ENCODE results near the gene PSMA7. TPM values are rescaled to one million over a fixed set of nuclear protein-coding genes. Genes with fewer than 3 reads are reported as not detected.

The PSMA7 gene
- total RNA-seq, 1 donor from 2014 or later: 301 TPM

DNA sequence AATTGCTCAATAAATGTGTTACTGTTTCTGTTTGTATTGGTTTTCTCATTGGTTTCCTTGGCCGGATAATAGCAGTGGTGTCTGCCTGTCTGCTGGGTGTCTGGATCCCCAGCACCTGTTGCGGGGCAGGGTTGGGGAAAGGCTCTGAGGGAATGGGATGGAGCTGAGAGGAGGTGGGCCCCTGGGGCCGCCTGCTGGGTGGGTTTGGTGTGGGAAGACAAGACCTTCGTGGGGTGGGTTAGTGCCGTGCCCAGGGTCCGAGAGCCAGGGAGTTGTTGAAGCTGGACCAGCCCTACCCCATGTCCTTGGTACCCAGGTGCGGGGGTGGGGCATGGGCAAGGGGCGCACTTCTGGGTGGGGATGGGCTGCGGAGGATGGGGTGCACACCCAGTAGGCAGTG is 4.3 kb upstream of the PSMA7 start:
- no peak for DNase-seq (ENCODE audit: low spot score in 2 of 2)
- H3K36me3 ChIP-seq: no peaks in the 10 kb centered on the region
- TF ChIP-seq, protein P1, sequence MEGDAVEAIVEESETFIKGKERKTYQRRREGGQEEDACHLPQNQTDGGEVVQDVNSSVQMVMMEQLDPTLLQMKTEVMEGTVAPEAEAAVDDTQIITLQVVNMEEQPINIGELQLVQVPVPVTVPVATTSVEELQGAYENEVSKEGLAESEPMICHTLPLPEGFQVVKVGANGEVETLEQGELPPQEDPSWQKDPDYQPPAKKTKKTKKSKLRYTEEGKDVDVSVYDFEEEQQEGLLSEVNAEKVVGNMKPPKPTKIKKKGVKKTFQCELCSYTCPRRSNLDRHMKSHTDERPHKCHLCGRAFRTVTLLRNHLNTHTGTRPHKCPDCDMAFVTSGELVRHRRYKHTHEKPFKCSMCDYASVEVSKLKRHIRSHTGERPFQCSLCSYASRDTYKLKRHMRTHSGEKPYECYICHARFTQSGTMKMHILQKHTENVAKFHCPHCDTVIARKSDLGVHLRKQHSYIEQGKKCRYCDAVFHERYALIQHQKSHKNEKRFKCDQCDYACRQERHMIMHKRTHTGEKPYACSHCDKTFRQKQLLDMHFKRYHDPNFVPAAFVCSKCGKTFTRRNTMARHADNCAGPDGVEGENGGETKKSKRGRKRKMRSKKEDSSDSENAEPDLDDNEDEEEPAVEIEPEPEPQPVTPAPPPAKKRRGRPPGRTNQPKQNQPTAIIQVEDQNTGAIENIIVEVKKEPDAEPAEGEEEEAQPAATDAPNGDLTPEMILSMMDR (IDR thresholded peaks at IDR 0.05): no peak
- H3K27me3 ChIP-seq: no peaks in the 10 kb centered on the region
- H3K27ac ChIP-seq: no peak overlapping the region
- H3K4me3 ChIP-seq: no peak overlapping the region
- peaks cover 0 to 12% of the 10 kb centered on the region in 2 donors for H3K4me1 ChIP-seq
- intact Hi-C loops (cut with DNase I): loop anchor here (10.0 kb wide), 1 partner anchor 227 kb away; no protein-coding TSS in a partner anchor
- H3K9me3 ChIP-seq: no peaks in the 10 kb centered on the region

DNA sequence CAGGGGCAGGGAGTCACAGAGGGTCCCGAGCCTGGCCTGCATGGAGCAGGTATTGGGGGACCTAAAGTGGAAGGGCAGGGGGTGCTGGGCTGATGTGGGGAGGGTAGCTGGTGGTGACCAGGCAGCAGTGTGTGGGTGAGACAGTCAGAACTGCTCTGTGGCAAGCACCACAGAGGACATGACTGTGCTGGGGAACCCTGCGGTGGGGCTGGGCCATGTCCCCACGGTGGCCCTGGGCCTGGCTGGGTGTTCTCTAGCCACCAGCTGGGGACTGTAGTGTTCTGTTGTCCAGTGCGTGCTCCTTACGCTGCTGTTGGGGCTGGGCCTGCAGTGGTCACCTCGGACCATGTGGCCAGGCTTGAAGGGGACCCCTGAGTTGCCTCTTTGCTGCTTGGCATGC is 3.9 kb upstream of the PSMA7 start:
- DNase-seq (ENCODE audit: low spot score in 2 of 2): no peak
- TF ChIP-seq, protein P1 (IDR thresholded peaks at IDR 0.05): no peak
- no peaks in the 10 kb centered on the region for H3K36me3 ChIP-seq
- H3K27me3 ChIP-seq: no peaks in the 10 kb centered on the region
- intact Hi-C loops (cut with DNase I): loop anchor here (10.0 kb wide), 1 partner anchor 228 kb away; no protein-coding TSS in a partner anchor
- H3K4me1 ChIP-seq: peaks cover 2 to 12% of the 10 kb centered on the region in 2 donors
- no peaks in the 10 kb centered on the region for H3K9me3 ChIP-seq
- H3K27ac ChIP-seq: no peak overlapping the region
- H3K4me3 ChIP-seq: no peak overlapping the region

DNA sequence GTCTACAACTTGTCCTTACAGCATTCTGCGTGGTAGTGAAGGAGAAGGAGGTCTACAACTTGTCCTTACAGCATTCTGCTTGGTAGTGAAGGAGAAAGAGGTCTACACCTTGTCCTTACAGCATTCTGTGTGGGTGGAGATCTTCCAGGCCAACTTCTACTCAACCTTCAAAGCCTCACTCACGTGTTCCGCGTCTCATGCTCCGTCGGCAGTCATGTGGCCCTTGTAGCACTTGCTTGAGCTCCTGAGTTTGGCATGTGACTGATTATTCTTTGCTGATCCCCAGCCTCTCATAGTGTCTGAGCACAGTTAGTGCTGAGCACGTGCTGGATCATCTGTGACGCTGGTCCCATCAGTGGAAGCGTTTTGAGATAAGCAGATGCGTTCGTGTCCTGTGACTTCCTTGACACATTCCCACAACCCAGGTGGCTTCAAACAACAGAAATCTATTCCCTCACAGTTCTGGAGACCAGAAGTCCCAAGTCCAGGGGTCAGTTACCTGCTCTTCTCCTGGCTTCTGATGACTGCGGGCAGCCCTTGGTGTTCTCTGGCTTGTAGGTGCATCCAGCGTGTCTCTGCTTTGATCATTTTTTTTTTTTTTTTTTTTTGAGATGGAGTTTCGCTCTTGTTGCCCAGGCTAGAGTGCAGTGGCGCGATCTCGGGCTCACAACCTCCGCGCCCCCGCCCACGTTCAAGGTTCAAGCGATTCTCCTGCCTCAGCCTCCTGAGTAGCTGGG is 3.0 kb upstream of the PSMA7 start:
- H3K4me3 ChIP-seq: no peak overlapping the region
- no peak overlapping the region for H3K27ac ChIP-seq
- H3K27me3 ChIP-seq: no peaks in the 10 kb centered on the region
- intact Hi-C loops (cut with DNase I): loop anchor here (10.0 kb wide), 1 partner anchor 229 kb away; no protein-coding TSS in a partner anchor
- peaks cover 9 to 20% of the 10 kb centered on the region in 2 donors for H3K4me1 ChIP-seq
- no peak for DNase-seq (ENCODE audit: low spot score in 2 of 2)
- H3K36me3 ChIP-seq: no peaks in the 10 kb centered on the region
- TF ChIP-seq, protein P1 (IDR thresholded peaks at IDR 0.05): no peak
- H3K9me3 ChIP-seq: no peaks in the 10 kb centered on the region

GRCh38 chr20:62145688-62146018 is 2.5 kb upstream of the PSMA7 start:
- Histone ChIP-seq H3K36me3 (no peaks in the 10 kb centered on the region), H3K27ac (no peak overlapping the region), H3K27me3 (no peaks in the 10 kb centered on the region), H3K4me1 (peaks cover 9 to 25% of the 10 kb centered on the region in 2 donors), H3K9me3 (no peaks in the 10 kb centered on the region), H3K4me3 (peak overlapping the region in 1 of 2 donors; percentile 99)
- intact Hi-C loops (cut with DNase I): loop anchor here (10.0 kb wide), 1 partner anchor 229 kb away; no protein-coding TSS in a partner anchor
- no peak for DNase-seq (ENCODE audit: low spot score in 2 of 2)
- TF ChIP-seq, protein P1 (IDR thresholded peaks at IDR 0.05): no peak

DNA sequence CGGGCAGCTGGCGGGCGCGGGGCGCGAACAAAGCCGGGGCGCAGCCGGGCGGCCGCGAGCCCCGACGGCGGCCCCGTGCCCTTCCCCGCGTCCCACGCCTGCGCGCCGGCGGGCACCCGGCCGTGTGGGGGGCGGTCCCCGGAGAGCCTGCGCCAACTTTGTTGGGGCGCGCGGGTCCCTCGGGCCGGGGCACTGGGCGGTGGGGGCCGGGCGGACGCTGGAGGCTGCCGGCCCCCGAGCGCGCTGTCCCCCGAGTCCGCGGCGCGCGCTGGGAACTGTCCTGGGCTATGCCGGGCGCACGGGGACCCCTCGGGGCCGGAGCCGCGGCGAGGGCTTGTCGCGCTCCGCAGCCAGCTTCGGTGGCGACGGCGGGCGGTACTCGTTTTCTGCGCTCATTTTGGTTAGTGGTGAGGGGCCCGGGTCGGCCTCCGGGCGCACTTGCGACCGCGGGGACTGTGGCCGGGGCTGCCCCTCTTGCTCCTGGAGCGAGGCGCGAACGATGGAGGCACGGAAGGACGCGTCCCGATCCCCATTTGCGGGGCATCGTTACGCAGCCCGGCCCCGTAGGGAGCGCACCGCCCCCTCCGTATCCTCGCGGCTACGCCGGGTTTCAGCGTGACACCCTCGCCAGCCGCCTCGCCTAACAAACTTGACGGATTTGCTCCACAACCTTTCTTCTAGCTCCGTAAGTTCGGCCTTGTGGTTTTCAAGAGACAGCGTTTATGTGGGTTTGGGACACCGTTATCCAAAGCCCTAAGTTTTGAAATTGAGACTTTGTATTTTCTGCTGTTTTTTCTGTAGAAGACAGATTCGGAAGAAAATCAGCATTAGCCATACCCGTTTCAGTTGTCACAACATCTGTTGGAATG is 997 bp upstream of the PSMA7 start:
- no peaks in the 10 kb centered on the region for H3K9me3 ChIP-seq
- peak in 1 of 2 donors; percentile 72 for DNase-seq (ENCODE audit: low spot score in 2 of 2)
- intact Hi-C loops (cut with DNase I): loop anchor here (1.0 to 10.0 kb wide), 6 partner anchors 22 to 653 kb away; partner anchors contain the start of genes LSM14B, MRGBP, OSBPL2 and TAF4
- H3K27ac ChIP-seq: peak overlapping the region; percentile 92 to 97
- H3K4me3 ChIP-seq: peak overlapping the region; percentile 91 to 99
- H3K4me1 ChIP-seq: peaks cover 9 to 31% of the 10 kb centered on the region in 2 donors
- TF ChIP-seq, protein P1 (IDR thresholded peaks at IDR 0.05): peak in 1 of 3 experiments; percentile 12
- no peaks in the 10 kb centered on the region for H3K27me3 ChIP-seq
- peaks cover 12 to 15% of the 10 kb centered on the region in 2 donors for H3K36me3 ChIP-seq

Data from ascending aorta (tissue), 2 donors.